Adrenal gland (tissue), 12 donors: ENCODE results near the gene IVNS1ABP. TPM values are rescaled to one million over a fixed set of nuclear protein-coding genes. Genes with fewer than 3 reads are reported as not detected.

Experiments
- DNase-seq, 7 donors: peaks; one replicate each; pipeline ENCODE4 v3.0.0-alpha.2; 2019 to 2020
- H3K27ac ChIP-seq, 5 donors: fragments of 200-600 bp; sonication (generic) in 4 of 5; 1 replicate in 3 of 5; 2 replicates in 2 of 5; pipeline versions ENCODE4 v1.5.1 to v1.8.0; 2016 to 2020; ENCODE audit warnings: mild to moderate bottlenecking in 1 of 5
- H3K27me3 ChIP-seq: fragments of 200-600 bp; 2 replicates; pipeline ENCODE4 v1.8.0; 2021
- H3K36me3 ChIP-seq, 2 donors: fragments of 200-600 bp; replicated peaks in 1 of 2; 1 replicate in 1 of 2; 2 replicates in 1 of 2; pipeline versions ENCODE4 v1.5.1 to v1.8.0; 2018 to 2022
- H3K4me1 ChIP-seq, 2 donors: fragments of 200-600 bp; replicated peaks in 1 of 2; 1 replicate in 1 of 2; 2 replicates in 1 of 2; pipeline versions ENCODE4 v1.5.1 to v1.8.0; 2018 to 2021
- H3K4me3 ChIP-seq, 4 donors: fragments of 200-600 bp; sonication (generic) in 3 of 4; one replicate each; pipeline ENCODE4 v1.5.1; 2016 to 2018
- H3K9me3 ChIP-seq, 3 donors: fragments of 200-600 bp; sonication (generic) in 1 of 3; replicated peaks in 1 of 3; 1 replicate in 2 of 3; 2 replicates in 1 of 3; pipeline versions ENCODE4 v1.5.1 to v1.8.0; 2016 to 2021
- CTCF ChIP-seq, 6 experiments: fragments of 450-650 bp in 4 of 6; fragments of 200-600 bp in 2 of 6; sonication (generic) in 1 of 6; IDR thresholded peaks; 1 replicate in 5 of 6; 2 replicates in 1 of 6; pipeline versions ENCODE4 v1.5.1 to v1.8.0; 2016 to 2021; ENCODE audit warnings: antibody characterized with exemption in 6 of 6, mild to moderate bottlenecking in 2 of 6, moderate library complexity in 1 of 6
- POLR2A ChIP-seq, 2 donors: fragments of 450-650 bp; IDR thresholded peaks; one replicate each; pipeline ENCODE4 v1.6.1; 2017; ENCODE audit warnings: antibody characterized with exemption in 2 of 2, mild to moderate bottlenecking in 2 of 2, moderate library complexity in 1 of 2
- WGBS, 4 donors: extraction: QIAGEN DNeasy Blood & Tissue Kit in 2 of 4; methylation state at CpG; one replicate each; pipeline versions ENCODE4 v1.1.5 to v1.1.7; 2013 to 2017; 5-methylcytosine and 5-hydroxymethylcytosine counted together
- intact Hi-C, 2 donors: fragments of 100-400 bp; cut with DNase I; formaldehyde crosslinking; loops; one replicate each; pipeline versions ENCODE4 v1.14.1 to v1.15.0; 2022 to 2023
- polyA plus RNA-seq, 3 donors: library from polyadenylated mRNA; stranded (reverse); fragments of 200-250 nt in 2 of 3; fragments of 350-450 nt in 1 of 3; fragmentation: Illumina TruSeq in 1 of 3; extraction: RNeasy Lipid Tissue Mini Kit (QIAGEN cat#74804) in 1 of 3; gene quantifications; one replicate each; pipeline ENCODE4 v1.2.3, GENCODE V29; 2013 to 2014
- total RNA-seq, 9 donors: library from RNA; depleted of rRNA in 4 of 9; stranded (reverse); fragments of >200 nt in 4 of 9; fragments of 120-200 nt in 1 of 9; fragmentation: NEBNext Ultra II Directional in 1 of 9; extraction: Animal tissue kit (Norgen Biotek cat#: 25700) in 1 of 9; gene quantifications; one replicate each; pipeline versions ENCODE4 v1.1.0 to v1.2.4, GENCODE V29; 2013 to 2023
- donor health status: healthy with polysubstance abuse.
- donor health status: Bipolar disorder and iron deficiency.
- donor health status: DM: yes; HTN: yes; CAD: no.
- donor health status: DM: no; HTN: no; CAD: no.
- donor health status: DM: no; HTN: no; CAD: no.
- donor health status: DM: yes; HTN: yes; CAD: no.

Gene IVNS1ABP
- total and polyA plus RNA-seq, 12 donors: 20.4 to 119 (median 40.5) TPM

DNA sequence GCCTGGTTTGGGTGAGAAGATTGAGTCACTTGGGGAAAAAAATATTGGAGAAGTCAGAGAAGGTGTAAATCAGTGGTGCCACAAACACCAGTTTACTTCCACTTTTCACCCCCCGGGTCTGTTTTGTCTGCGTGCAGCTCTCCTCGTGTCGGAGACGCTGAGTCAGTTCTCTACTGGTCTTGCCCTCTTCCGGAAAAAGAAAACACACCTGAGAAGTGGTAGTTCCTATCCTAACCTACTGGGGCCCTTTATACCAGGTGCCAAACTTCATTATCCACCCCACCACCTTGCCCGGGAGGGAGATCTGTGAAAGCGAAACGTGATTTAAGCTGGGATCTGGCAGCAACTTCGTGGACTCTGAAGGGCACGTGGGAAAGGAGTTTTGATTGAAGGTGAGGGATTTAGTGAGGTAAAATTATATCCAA lies 855 bp upstream of the IVNS1ABP start:
- no peaks in the 10 kb centered on the region for H3K9me3 ChIP-seq
- intact Hi-C loops: loop anchor here in 1 of 2 donors (10.0 kb wide), 1 partner anchor 357 kb away; no protein-coding TSS in a partner anchor
- H3K27ac ChIP-seq: peak overlapping the region; percentile 59 to 98 (median 91)
- WGBS, 4 donors: 17 to 25% (median 22%) methylated on average over 11 of the region's 11 CpGs
- no peaks in the 10 kb centered on the region for H3K36me3 ChIP-seq
- peak overlapping the region in 3 of 4 donors; percentile 49 to 88 (median 67) for H3K4me3 ChIP-seq
- no peaks in the 10 kb centered on the region for H3K27me3 ChIP-seq
- H3K4me1 ChIP-seq: peaks cover 12 to 35% of the 10 kb centered on the region in 2 donors
- peak; percentile 45 to 72 (median 54) for DNase-seq
- TF ChIP-seq CTCF (IDR thresholded peaks at IDR 0.05) (no peak), POLR2A (IDR thresholded peaks at IDR 0.05) (no peak)

DNA sequence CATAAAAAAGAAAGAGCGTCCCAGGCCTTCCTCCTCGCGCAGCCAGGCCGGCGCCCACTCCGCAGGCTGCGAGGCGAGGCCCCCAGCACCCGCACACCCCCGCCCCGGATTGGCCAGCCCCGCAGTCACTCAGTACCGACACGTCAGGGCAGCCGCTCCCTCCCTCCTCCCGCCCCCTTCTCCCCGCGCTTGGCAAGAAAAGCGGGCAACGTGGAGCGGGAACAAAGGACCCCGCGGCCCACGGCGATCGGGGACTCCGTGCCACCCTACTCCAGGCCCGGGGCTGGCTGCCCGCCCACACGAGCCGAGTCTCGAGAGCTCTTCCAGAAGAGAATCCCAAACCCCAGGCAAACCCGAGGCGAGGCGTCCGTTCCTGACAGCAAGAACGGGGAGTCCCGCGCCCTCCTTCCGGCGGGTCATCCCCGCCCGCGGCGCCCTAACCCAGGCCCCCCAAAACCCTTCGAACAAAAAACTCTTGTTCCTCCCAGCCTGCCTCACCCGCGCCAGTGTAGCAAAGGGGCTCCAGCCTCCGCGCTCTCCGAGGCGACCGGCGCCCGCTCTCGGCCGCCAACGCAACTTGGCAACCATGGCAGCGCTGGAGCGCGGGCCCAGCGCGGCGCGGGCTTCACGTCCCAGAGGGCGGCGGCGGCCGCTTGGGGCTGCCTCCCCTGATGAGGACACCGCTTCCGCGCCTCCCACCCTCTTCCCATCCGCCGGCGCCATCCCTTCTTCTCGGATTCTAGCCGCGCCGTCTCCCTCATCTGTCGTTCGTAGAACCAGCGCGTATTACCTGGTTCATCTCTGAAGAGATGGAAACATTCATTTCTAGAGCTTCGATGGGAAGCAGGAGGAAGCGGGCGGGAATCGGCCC lies 645 bp downstream of the IVNS1ABP start:
- Histone ChIP-seq H3K9me3 (no peaks in the 10 kb centered on the region), H3K4me3 (peak overlapping the region; percentile 67 to 95 (median 90)), H3K27ac (peak overlapping the region; percentile 91 to 98 (median 94)), H3K27me3 (no peaks in the 10 kb centered on the region), H3K36me3 (no peaks in the 10 kb centered on the region), H3K4me1 (peaks cover 12 to 50% of the 10 kb centered on the region in 2 donors)
- DNase-seq: peak; percentile 89 to 98 (median 95)
- WGBS, 4 donors: 0% methylated on average over 17 to 88 of the region's 88 CpGs
- TF ChIP-seq CTCF (IDR thresholded peaks at IDR 0.05): peak in 2 of 6 experiments; percentile 7 to 11
- peak; percentile 40 to 42 for TF ChIP-seq POLR2A (IDR thresholded peaks at IDR 0.05)
- intact Hi-C loops: loop anchor here in 1 of 2 donors (10.0 kb wide), 1 partner anchor 358 kb away; no protein-coding TSS in a partner anchor

- H3K4me1 ChIP-seq: peaks cover 12 to 55% of the 10 kb centered on the region in 2 donors
- no peaks in the 10 kb centered on the region for H3K9me3 ChIP-seq
- TF ChIP-seq POLR2A (IDR thresholded peaks at IDR 0.05) (no peak), CTCF (IDR thresholded peaks at IDR 0.05) (no peak)
- WGBS, 4 donors: 12 to 27% (median 20%) methylated on average over 8 of the region's 8 CpGs
- H3K27me3 ChIP-seq: no peaks in the 10 kb centered on the region
- peak overlapping the region; percentile 67 to 95 (median 90) for H3K4me3 ChIP-seq
- H3K27ac ChIP-seq: peak overlapping the region in 3 of 5 donors; percentile 91 to 98 (median 94)
- no peak for DNase-seq
- intact Hi-C loops: loop anchor here in 1 of 2 donors (10.0 kb wide), 1 partner anchor 359 kb away; no protein-coding TSS in a partner anchor
- peaks cover 0 to 3% of the 10 kb centered on the region in 2 donors for H3K36me3 ChIP-seq
Measured at GRCh38 chr1:185315445-185316071, 1.5 kb downstream of the IVNS1ABP start.

DNA sequence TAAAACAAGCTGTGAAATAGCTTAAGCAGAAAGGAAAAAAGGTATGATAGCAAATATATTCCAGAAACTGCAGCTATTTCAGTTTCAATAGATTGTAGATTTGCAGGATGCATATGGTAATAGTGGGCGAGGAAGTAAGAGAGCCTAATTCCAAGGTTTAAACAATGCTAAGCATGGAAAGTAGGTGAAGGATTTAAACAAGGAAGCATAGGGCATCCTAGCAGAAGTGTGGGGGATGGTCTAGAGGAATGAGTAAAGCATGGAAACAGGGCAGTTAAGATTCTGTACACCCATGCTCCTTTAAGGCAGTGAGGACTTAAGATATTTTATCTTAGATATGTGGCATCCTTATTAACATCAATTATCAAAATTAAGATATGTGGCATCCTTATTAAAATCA lies 2.6 kb downstream of the IVNS1ABP start:
- WGBS, 4 donors: 28 to 42% (median 37%) methylated on average over 1 of the region's 1 CpG
- Histone ChIP-seq H3K27me3 (no peaks in the 10 kb centered on the region), H3K36me3 (peaks cover 0 to 11% of the 10 kb centered on the region in 2 donors), H3K9me3 (no peaks in the 10 kb centered on the region), H3K4me1 (peaks cover 14 to 60% of the 10 kb centered on the region in 2 donors), H3K4me3 (peak overlapping the region in 1 of 4 donors; percentile 18), H3K27ac (no peak overlapping the region)
- TF ChIP-seq CTCF (IDR thresholded peaks at IDR 0.05) (no peak), POLR2A (IDR thresholded peaks at IDR 0.05) (no peak)
- intact Hi-C loops: loop anchor here in 1 of 2 donors (10.0 kb wide), 1 partner anchor 360 kb away; no protein-coding TSS in a partner anchor
- DNase-seq: no peak
